CD4-positive, alpha-beta memory T cell (primary cell): ENCODE data around the gene FMN2. TPM values are rescaled to one million over a fixed set of nuclear protein-coding genes. Genes with fewer than 3 reads are reported as not detected.
A peak's percentile ranks its signal among the peaks of the same experiment; 100 is the strongest.

Source experiments
- CTCF ChIA-PET: fragments of 350-600 bp; sonication (Branson Sonifier 250); formaldehyde crosslinking; loops from one replicate; lab custom pipeline; 2021; ENCODE audit warnings: inconsistent platforms; ENCODE audit not compliant: partially characterized antibody; lab: Charles Lee
- POLR2A ChIA-PET: fragments of 350-600 bp; sonication (Branson Sonifier 250); formaldehyde crosslinking; loops from one replicate; lab custom pipeline; 2021; ENCODE audit not compliant: partially characterized antibody; lab: Charles Lee
- DNase-seq, 5 donors: peaks; one replicate each; pipeline versions ENCODE4 v3.0.0 to v3.0.0-alpha.2; 2020 to 2022; ENCODE audit warnings: mixed read lengths in 1 of 5
- H3K27ac ChIP-seq: one replicate; pipeline ENCODE4 v1.7.0; 2013; ENCODE audit warnings: low read depth, low read length
- H3K27me3 ChIP-seq: 2 replicates; pipeline ENCODE4 v1.7.0; 2013; ENCODE audit warnings: mild to moderate bottlenecking, low read length, moderate library complexity; ENCODE audit not compliant: insufficient read depth
- H3K36me3 ChIP-seq: 2 replicates; pipeline ENCODE4 v1.7.0; 2013; ENCODE audit warnings: mild to moderate bottlenecking, low read length, moderate library complexity; ENCODE audit not compliant: insufficient read depth
- H3K4me1 ChIP-seq: 2 replicates; pipeline ENCODE4 v1.7.0; 2013; ENCODE audit warnings: mild to moderate bottlenecking, low read length, moderate library complexity; ENCODE audit not compliant: insufficient read depth
- H3K4me3 ChIP-seq, 2 donors: one replicate each; pipeline ENCODE4 v1.7.0; 2013; ENCODE audit warnings: low read length in 2 of 2, mild to moderate bottlenecking in 1 of 2
- H3K9me3 ChIP-seq, 2 donors: one replicate each; pipeline ENCODE4 v1.7.0; 2013; ENCODE audit warnings: low read length in 2 of 2, control low read depth in 1 of 2; ENCODE audit not compliant: control insufficient read depth in 1 of 2
- H3K27ac Mint-ChIP-seq, 7 donors: one replicate each; pipeline ENCODE4 v1.8.0; 2020 to 2021; ENCODE audit warnings: mixed read lengths in 7 of 7, mild to moderate bottlenecking in 6 of 7, inconsistent platforms in 3 of 7, moderate library complexity in 3 of 7
- H3K27me3 Mint-ChIP-seq, 2 donors: one replicate each; pipeline ENCODE4 v1.8.0; 2020 to 2021; ENCODE audit warnings: mixed read lengths in 2 of 2
- H3K36me3 Mint-ChIP-seq, 2 donors: one replicate each; pipeline ENCODE4 v1.8.0; 2020 to 2021; ENCODE audit warnings: mixed read lengths in 2 of 2, inconsistent platforms in 1 of 2, mild to moderate bottlenecking in 1 of 2
- H3K4me1 Mint-ChIP-seq, 4 donors: one replicate each; pipeline ENCODE4 v1.8.0; 2020 to 2021; ENCODE audit warnings: mixed read lengths in 4 of 4, mild to moderate bottlenecking in 1 of 4
- H3K4me3 Mint-ChIP-seq, 8 donors: one replicate each; pipeline ENCODE4 v1.8.0; 2020 to 2021; ENCODE audit warnings: mixed read lengths in 8 of 8, mild to moderate bottlenecking in 7 of 8, moderate library complexity in 6 of 8, inconsistent platforms in 3 of 8
- H3K9me3 Mint-ChIP-seq, 8 donors: one replicate each; pipeline ENCODE4 v1.8.0; 2020 to 2021; ENCODE audit warnings: mixed read lengths in 8 of 8, mild to moderate bottlenecking in 5 of 8, inconsistent platforms in 3 of 8, moderate library complexity in 1 of 8
- intact Hi-C: fragments of 100-400 bp; cut with micrococcal nuclease; formaldehyde crosslinking; loops from one replicate; pipeline ENCODE4 v1.15.1; 2023
- polyA plus RNA-seq, 2 donors: library from polyadenylated mRNA; unstranded; fragments of 300-500 nt; fragmentation: Illumina TruSeq; gene quantifications; one replicate each; pipeline ENCODE4 v1.2.3, GENCODE V29; 2021
- total RNA-seq, 2 experiments: library from RNA; stranded (reverse); gene quantifications; one replicate each; pipeline ENCODE4 v1.2.3, GENCODE V29; 2021

FMN2 gene
- total and polyA plus RNA-seq, 4 experiments from 2014 or later, result not detected

GRCh38 chr1:240467895-240468294 is 376.2 kb downstream of the FMN2 start:
- POLR2A ChIA-PET, result no interaction called here
- Mint-ChIP-seq H3K4me1 (peaks cover 7 to 15% (median 12%) of the 10 kb centered on the region in 4 donors), H3K27me3 (peaks cover under 1 to 4% of the 10 kb centered on the region in 2 donors), H3K4me3 (no peak overlapping the region), H3K9me3 (no peaks in the 10 kb centered on the region), H3K27ac (no peak overlapping the region), H3K36me3 (no peaks in the 10 kb centered on the region)
- CTCF ChIA-PET, result no interaction called here
- intact Hi-C loops, result no loop called here
- no peak overlapping the region for H3K27ac ChIP-seq
- no peaks in the 10 kb centered on the region for H3K27me3 ChIP-seq
- no peak for DNase-seq
- no peaks in the 10 kb centered on the region for H3K9me3 ChIP-seq
- no peak overlapping the region for H3K4me3 ChIP-seq
- H3K4me1 ChIP-seq, result no peaks in the 10 kb centered on the region
- H3K36me3 ChIP-seq, result no peaks in the 10 kb centered on the region

DNA sequence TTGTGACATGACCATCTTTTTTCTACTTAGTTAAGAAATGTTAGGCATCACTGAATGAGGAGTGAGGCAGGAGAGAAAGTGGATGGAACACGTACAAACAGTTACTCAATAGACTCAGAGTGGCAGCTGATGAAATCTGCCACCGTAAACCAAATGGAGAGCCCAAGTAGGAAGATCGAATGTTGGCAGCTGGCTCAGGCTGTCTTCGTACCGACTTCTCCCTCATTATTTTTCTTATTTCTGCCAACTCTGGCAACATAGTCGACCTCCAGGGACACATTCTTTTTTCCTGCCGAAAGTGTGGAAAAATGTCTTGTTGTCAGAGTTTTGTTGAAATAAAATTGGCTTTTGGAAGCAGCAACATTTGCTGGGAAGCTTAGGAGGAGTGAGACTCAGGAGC is 377.0 kb downstream of the FMN2 start:
- Mint-ChIP-seq H3K27ac (no peak overlapping the region), H3K36me3 (no peaks in the 10 kb centered on the region), H3K4me1 (peaks cover 7 to 15% (median 12%) of the 10 kb centered on the region in 4 donors), H3K4me3 (peak overlapping the region in 1 of 8 donors; percentile 51), H3K27me3 (peaks cover 2 to 4% of the 10 kb centered on the region in 2 donors), H3K9me3 (no peaks in the 10 kb centered on the region)
- intact Hi-C loops, result no loop called here
- no peak for DNase-seq
- POLR2A ChIA-PET, result no interaction called here
- CTCF ChIA-PET, result no interaction called here
- Histone ChIP-seq H3K27me3 (no peaks in the 10 kb centered on the region), H3K4me1 (no peaks in the 10 kb centered on the region), H3K27ac (no peak overlapping the region), H3K4me3 (no peak overlapping the region), H3K9me3 (no peaks in the 10 kb centered on the region), H3K36me3 (no peaks in the 10 kb centered on the region)

DNA sequence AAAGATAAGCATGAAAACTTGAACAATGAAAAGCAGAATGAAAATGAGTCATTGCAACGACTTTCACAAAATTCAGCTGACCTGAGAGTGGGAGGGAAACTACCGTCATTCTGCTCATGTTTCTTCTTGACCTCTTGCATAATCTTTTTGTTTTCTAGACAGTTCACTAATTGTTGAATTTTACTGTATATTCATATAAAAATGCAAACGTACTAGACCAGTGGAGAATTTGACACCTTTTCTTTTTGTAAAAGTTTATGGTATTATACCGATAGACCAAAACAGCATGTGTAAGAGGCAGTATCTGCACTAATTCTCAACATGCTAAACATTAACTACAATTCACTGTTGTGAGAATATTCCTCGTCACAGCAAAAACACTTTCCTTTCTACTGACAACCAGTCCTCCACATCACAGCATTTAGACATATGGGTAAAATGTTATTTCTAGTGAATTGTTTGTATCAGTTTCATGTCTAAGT is 382.5 kb downstream of the FMN2 start:
- Mint-ChIP-seq H3K9me3 (peaks cover 0 to 8% (median 3%) of the 10 kb centered on the region in 8 donors), H3K27me3 (peaks cover 2 to 8% of the 10 kb centered on the region in 2 donors), H3K4me3 (no peak overlapping the region), H3K4me1 (no peaks in the 10 kb centered on the region), H3K27ac (no peak overlapping the region), H3K36me3 (no peaks in the 10 kb centered on the region)
- Histone ChIP-seq H3K27ac (no peak overlapping the region), H3K4me1 (no peaks in the 10 kb centered on the region), H3K4me3 (no peak overlapping the region), H3K36me3 (no peaks in the 10 kb centered on the region), H3K9me3 (no peaks in the 10 kb centered on the region), H3K27me3 (no peaks in the 10 kb centered on the region)
- intact Hi-C loops, result no loop called here
- ChIA-PET POLR2A (no interaction called here), CTCF (no interaction called here)
- DNase-seq, result no peak

GRCh38 chr1:240475832-240476231 is 384.1 kb downstream of the FMN2 start:
- intact Hi-C loops, result no loop called here
- Mint-ChIP-seq H3K9me3 (peaks cover 0 to 8% (median 3%) of the 10 kb centered on the region in 8 donors), H3K27me3 (peaks cover 2 to 8% of the 10 kb centered on the region in 2 donors)

DNA sequence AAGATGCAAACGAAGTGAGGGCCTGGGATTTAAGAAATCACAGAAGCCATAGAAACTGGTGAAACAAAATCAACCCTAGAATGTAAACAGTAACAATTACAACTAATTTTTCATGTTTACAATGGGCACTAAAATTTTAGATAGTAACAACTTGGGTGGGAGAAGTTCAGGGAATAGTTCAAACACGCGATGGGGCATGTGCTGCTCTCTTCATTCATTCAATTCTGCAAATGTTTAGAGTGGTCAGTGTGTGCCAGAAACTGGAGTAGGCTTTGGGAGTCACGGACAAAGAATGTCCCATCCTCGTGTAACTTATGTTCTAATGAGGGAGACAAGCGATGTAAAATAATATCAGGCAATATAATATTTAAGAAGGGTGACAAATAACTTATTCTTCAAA is 386.9 kb downstream of the FMN2 start:
- H3K9me3 Mint-ChIP-seq, result peaks cover 0 to 8% (median 3%) of the 10 kb centered on the region in 8 donors
- intact Hi-C loops, result no loop called here
- H3K27me3 Mint-ChIP-seq, result peaks cover 0 to 5% of the 10 kb centered on the region in 2 donors
- CTCF ChIA-PET, result no interaction called here
- Histone ChIP-seq H3K9me3 (no peaks in the 10 kb centered on the region), H3K4me1 (no peaks in the 10 kb centered on the region), H3K27me3 (no peaks in the 10 kb centered on the region), H3K36me3 (no peaks in the 10 kb centered on the region), H3K27ac (no peak overlapping the region), H3K4me3 (no peak overlapping the region)
- H3K36me3 Mint-ChIP-seq, result no peaks in the 10 kb centered on the region
- DNase-seq, result no peak
- POLR2A ChIA-PET, result no interaction called here
- H3K4me3 Mint-ChIP-seq, result no peak overlapping the region
- H3K4me1 Mint-ChIP-seq, result no peaks in the 10 kb centered on the region
- no peak overlapping the region for H3K27ac Mint-ChIP-seq

More at GRCh38 chr1:240475832-240476231, 384.1 kb downstream of the FMN2 start:
- no peaks in the 10 kb centered on the region for H3K4me1 ChIP-seq
- DNase-seq, result no peak
- no peaks in the 10 kb centered on the region for H3K36me3 ChIP-seq
- no peaks in the 10 kb centered on the region for H3K27me3 ChIP-seq
- POLR2A ChIA-PET, result no interaction called here
- H3K4me3 ChIP-seq, result no peak overlapping the region
- CTCF ChIA-PET, result no interaction called here
- no peaks in the 10 kb centered on the region for H3K9me3 ChIP-seq
- Mint-ChIP-seq H3K4me1 (no peaks in the 10 kb centered on the region), H3K36me3 (no peaks in the 10 kb centered on the region), H3K4me3 (no peak overlapping the region), H3K27ac (no peak overlapping the region)
- H3K27ac ChIP-seq, result no peak overlapping the region

DNA sequence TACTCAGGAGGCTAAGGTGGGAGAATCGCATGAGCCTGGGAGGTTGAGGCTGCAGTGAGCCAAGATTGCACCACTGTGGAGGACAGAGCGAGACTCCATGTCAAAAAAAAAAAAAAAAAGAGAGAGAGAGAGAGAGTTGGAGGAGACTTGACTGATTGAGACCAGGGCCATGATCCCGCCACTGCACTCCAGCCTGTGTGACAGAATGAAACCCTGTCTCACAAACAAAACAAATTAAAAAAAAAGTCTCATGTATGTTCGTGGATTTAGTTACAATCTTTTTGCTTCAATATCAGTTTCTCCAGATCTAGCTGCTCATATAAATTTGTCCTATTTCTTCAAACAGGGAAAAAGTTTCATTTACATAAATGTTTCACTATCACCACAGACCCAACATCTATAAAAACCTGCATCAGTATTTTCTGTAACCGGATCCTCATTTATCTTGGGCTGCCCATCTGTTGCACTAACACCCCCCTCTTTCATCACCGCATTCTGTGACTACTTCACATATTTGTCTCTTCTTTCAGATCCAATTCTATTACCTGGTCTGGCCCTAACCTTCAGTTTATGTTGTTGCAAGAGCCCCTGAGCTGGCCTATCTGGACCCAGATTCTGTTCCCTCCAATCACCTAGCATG is 393.2 kb downstream of the FMN2 start:
- DNase-seq, result no peak
- Histone ChIP-seq H3K9me3 (no peaks in the 10 kb centered on the region), H3K4me1 (no peaks in the 10 kb centered on the region), H3K27ac (no peak overlapping the region), H3K36me3 (no peaks in the 10 kb centered on the region), H3K4me3 (no peak overlapping the region), H3K27me3 (no peaks in the 10 kb centered on the region)
- Mint-ChIP-seq H3K4me1 (no peaks in the 10 kb centered on the region), H3K27ac (no peak overlapping the region), H3K4me3 (no peak overlapping the region), H3K27me3 (no peaks in the 10 kb centered on the region), H3K9me3 (no peaks in the 10 kb centered on the region), H3K36me3 (no peaks in the 10 kb centered on the region)
- ChIA-PET CTCF (no interaction called here), POLR2A (no interaction called here)
- intact Hi-C loops, result no loop called here

- Histone ChIP-seq H3K27ac (no peak overlapping the region), H3K9me3 (no peaks in the 10 kb centered on the region), H3K4me1 (no peaks in the 10 kb centered on the region), H3K36me3 (no peaks in the 10 kb centered on the region), H3K4me3 (no peak overlapping the region), H3K27me3 (no peaks in the 10 kb centered on the region)
- Mint-ChIP-seq H3K27ac (peak overlapping the region in 1 of 7 donors; percentile 2), H3K36me3 (no peaks in the 10 kb centered on the region), H3K9me3 (peaks cover 0 to 4% (median 0%) of the 10 kb centered on the region in 8 donors), H3K4me3 (no peak overlapping the region), H3K4me1 (no peaks in the 10 kb centered on the region), H3K27me3 (no peaks in the 10 kb centered on the region)
- DNase-seq, result no peak
- POLR2A ChIA-PET, result no interaction called here
- CTCF ChIA-PET, result no interaction called here
- intact Hi-C loops, result no loop called here
Measured at GRCh38 chr1:240486611-240487010, 394.9 kb downstream of the FMN2 start.
